ENCODE results near the gene OIP5.

Gene OIP5

DNA sequence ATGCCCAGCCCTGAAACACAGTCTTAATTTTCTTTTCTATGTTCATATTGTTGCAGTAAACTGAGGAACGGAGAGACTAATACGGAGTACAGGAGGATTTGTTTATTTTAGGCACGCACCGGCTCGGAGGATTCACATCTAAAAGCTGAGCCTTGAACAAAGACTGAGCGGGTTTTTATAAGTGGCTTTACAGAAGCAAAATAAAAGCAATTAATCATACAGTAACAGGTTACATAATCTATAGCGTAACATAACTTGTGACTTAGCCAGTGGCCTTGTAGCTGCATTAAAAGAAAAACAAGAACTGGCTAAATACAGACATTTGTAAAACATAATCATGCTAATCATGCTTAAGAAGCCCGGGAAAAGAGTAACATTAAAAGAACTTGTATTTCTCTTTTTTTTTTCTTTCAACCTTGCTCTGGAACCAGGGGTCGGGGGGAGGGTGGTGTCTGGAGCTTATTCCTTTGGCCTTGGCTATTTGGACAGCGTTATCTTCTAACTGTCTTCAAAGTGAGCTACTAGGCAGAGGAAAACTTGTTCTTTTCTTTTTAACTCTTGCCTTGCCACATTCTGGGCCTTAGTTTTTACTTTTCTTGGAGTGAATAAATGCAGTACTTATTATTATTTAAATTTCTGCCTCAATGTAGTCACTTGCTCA is 17.8 kb upstream of the OIP5 start:
- TF ChIP-seq EGR1 (IDR thresholded peaks at IDR 0.05) (no peak), TCF12 (IDR thresholded peaks at IDR 0.05; ENCODE audit: low read depth) (no peak), YY1 (IDR thresholded peaks at IDR 0.05; ENCODE audit: low read depth) (no peak), RAD21 (IDR thresholded peaks at IDR 0.05; ENCODE audit: low read depth) (no peak), TEAD4 (IDR thresholded peaks at IDR 0.05) (no peak), EP300 (IDR thresholded peaks at IDR 0.05; ENCODE audit: borderline replicate concordance) (no peak), ZBTB7A (IDR thresholded peaks at IDR 0.05; ENCODE audit: low read depth) (no peak), CREB1 (IDR thresholded peaks at IDR 0.05; ENCODE audit: low read depth) (no peak), NFIC (IDR thresholded peaks at IDR 0.05) (no peak), CEBPB (IDR thresholded peaks at IDR 0.05) (no peak), TAF1 (IDR thresholded peaks at IDR 0.05; ENCODE audit: low read depth) (no peak)
- TF ChIP-seq, protein P1, sequence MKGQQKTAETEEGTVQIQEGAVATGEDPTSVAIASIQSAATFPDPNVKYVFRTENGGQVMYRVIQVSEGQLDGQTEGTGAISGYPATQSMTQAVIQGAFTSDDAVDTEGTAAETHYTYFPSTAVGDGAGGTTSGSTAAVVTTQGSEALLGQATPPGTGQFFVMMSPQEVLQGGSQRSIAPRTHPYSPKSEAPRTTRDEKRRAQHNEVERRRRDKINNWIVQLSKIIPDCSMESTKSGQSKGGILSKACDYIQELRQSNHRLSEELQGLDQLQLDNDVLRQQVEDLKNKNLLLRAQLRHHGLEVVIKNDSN (IDR thresholded peaks at IDR 0.05) = no peak
- TF ChIP-seq, protein P2, sequence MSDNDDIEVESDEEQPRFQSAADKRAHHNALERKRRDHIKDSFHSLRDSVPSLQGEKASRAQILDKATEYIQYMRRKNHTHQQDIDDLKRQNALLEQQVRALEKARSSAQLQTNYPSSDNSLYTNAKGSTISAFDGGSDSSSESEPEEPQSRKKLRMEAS (IDR thresholded peaks at IDR 0.05) = no peak

DNA sequence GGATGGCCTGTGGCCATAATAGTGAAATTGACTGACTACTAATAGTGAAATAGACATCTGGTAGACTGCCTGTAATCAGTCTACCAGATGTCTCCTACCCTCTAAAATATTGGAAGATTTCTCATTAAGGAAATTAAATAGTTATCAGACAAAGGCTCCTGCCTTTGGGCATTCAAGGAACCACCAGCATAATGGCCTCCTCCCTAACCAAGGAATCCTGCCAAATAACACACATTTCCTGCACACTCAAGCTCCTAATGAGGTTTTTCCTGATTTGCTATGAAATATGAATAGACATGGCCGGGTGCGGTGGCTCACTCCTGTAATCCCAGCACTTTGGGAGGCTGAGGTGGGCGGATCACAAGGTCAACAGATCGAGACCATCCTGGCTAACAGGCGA is 14.8 kb upstream of the OIP5 start:
- TF ChIP-seq, protein P2 (IDR thresholded peaks at IDR 0.05) = no peak
- TF ChIP-seq ZBTB7A (IDR thresholded peaks at IDR 0.05; ENCODE audit: low read depth) = no peak
- TF ChIP-seq CREB1 (IDR thresholded peaks at IDR 0.05; ENCODE audit: low read depth) = no peak

DNA sequence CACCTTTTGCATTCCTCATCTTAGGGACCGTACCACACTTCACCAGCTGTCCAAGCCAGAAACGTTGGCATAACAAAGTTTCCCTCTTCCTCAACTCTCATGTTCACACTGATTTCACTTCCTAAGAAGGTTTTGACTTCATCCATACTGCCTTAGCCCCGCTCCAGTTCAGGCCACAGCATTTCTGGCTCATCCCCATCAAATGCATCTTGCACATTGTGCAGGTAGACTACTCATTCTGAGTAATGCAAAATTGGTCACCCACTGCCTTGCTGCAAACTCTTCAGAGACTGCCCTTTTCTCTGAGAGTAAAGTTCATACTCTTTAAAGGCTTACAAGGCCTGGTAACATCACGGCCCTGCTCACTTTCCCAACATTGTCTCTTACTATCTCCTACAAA is 9.1 kb upstream of the OIP5 start:
- no peak for TF ChIP-seq CREB1 (IDR thresholded peaks at IDR 0.05; ENCODE audit: low read depth)
- TF ChIP-seq, protein P3, sequence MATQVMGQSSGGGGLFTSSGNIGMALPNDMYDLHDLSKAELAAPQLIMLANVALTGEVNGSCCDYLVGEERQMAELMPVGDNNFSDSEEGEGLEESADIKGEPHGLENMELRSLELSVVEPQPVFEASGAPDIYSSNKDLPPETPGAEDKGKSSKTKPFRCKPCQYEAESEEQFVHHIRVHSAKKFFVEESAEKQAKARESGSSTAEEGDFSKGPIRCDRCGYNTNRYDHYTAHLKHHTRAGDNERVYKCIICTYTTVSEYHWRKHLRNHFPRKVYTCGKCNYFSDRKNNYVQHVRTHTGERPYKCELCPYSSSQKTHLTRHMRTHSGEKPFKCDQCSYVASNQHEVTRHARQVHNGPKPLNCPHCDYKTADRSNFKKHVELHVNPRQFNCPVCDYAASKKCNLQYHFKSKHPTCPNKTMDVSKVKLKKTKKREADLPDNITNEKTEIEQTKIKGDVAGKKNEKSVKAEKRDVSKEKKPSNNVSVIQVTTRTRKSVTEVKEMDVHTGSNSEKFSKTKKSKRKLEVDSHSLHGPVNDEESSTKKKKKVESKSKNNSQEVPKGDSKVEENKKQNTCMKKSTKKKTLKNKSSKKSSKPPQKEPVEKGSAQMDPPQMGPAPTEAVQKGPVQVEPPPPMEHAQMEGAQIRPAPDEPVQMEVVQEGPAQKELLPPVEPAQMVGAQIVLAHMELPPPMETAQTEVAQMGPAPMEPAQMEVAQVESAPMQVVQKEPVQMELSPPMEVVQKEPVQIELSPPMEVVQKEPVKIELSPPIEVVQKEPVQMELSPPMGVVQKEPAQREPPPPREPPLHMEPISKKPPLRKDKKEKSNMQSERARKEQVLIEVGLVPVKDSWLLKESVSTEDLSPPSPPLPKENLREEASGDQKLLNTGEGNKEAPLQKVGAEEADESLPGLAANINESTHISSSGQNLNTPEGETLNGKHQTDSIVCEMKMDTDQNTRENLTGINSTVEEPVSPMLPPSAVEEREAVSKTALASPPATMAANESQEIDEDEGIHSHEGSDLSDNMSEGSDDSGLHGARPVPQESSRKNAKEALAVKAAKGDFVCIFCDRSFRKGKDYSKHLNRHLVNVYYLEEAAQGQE (IDR thresholded peaks at IDR 0.05; ENCODE audit: low read depth) = no peak

DNA sequence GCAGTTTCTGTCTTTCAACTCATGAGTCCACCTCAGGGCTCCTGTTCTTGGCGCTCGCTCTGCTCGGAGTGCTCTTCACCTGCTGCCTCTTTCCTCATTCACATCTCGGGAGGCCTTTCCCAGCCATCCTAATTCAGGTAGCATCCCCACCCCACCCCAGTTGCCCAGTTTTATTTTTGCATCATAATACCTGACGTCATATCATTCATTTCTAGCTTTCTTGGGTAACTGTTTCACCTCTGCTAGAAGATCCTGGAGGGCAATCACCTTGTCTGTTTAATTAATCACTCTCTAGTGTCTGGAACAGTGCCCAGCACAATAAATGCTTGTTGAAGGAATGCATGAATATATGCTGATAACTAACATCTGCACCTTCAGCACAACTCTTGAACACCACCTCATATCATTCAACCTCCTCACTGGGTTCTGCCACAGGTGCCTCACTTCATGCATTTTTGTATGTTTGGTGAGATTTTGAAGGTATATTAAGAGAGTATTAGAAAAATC is 7.9 kb upstream of the OIP5 start:
- TF ChIP-seq, protein P3 (IDR thresholded peaks at IDR 0.05; ENCODE audit: low read depth) = no peak
- TF ChIP-seq YY1 (IDR thresholded peaks at IDR 0.05; ENCODE audit: low read depth) (no peak), CREB1 (IDR thresholded peaks at IDR 0.05; ENCODE audit: low read depth) (no peak), CEBPB (IDR thresholded peaks at IDR 0.05) (no peak), TAF1 (IDR thresholded peaks at IDR 0.05; ENCODE audit: low read depth) (no peak), EP300 (IDR thresholded peaks at IDR 0.05; ENCODE audit: borderline replicate concordance) (no peak), EGR1 (IDR thresholded peaks at IDR 0.05) (no peak), FOXM1 (IDR thresholded peaks at IDR 0.05; ENCODE audit: borderline replicate concordance, low read depth) (no peak), NFIC (IDR thresholded peaks at IDR 0.05) (no peak), TEAD4 (IDR thresholded peaks at IDR 0.05) (no peak), TCF12 (IDR thresholded peaks at IDR 0.05; ENCODE audit: low read depth) (no peak), RAD21 (IDR thresholded peaks at IDR 0.05; ENCODE audit: low read depth) (no peak)
- TF ChIP-seq, protein P1 (IDR thresholded peaks at IDR 0.05) = no peak
- TF ChIP-seq, protein P2 (IDR thresholded peaks at IDR 0.05) = no peak

DNA sequence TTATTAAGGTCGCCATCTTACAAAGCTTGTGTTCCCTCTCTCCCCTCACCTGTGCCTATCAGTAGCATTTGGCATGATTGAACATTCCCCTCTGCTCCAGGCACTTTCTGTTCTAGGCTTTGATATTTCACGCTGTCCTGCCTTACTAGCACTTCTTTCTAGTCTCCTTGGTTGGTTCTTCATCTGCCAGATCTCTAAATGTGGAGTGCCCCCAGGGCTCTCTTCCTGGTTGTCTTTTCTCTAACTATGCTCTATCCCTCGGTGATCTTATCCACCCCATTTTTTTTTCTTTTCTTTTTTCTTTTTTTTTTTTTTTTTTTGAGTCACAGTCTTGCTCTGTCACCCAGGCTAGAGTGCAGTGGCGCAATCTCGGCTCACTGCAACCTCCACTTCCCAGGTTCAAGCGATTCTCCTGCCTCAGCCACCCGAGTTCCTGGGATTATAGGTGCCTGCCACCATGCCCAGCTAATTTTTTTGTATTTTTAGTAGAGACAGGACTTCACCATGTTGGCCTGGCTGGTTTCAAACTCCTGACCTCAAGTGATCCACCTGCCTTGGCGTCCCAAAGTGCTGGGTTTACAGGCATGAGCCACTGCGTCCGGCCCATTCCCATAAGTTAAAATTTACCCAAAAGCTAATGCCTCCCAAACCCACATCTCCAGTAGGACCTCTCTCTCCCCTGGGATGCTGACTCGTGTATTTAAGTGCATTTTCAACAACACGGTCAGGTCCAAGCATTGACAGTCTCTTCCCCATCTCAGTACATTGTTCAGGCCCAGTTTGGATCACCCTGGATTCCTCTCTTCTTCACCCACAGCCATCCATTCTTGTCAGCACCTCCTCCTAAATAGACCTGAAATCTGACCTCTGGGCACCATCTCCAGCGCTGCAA is 5.5 kb upstream of the OIP5 start:
- no peak for TF ChIP-seq CEBPB (IDR thresholded peaks at IDR 0.05)
- no peak for TF ChIP-seq NFIC (IDR thresholded peaks at IDR 0.05)
- no peak for TF ChIP-seq YY1 (IDR thresholded peaks at IDR 0.05; ENCODE audit: low read depth)
- TF ChIP-seq, protein P1 (IDR thresholded peaks at IDR 0.05) = no peak
- no peak for TF ChIP-seq TEAD4 (IDR thresholded peaks at IDR 0.05)
- TF ChIP-seq RAD21 (IDR thresholded peaks at IDR 0.05; ENCODE audit: low read depth) = no peak
- TF ChIP-seq TAF1 (IDR thresholded peaks at IDR 0.05; ENCODE audit: low read depth) = no peak
- no peak for TF ChIP-seq EP300 (IDR thresholded peaks at IDR 0.05; ENCODE audit: borderline replicate concordance)
- TF ChIP-seq EGR1 (IDR thresholded peaks at IDR 0.05) = no peak
- no peak for TF ChIP-seq CREB1 (IDR thresholded peaks at IDR 0.05; ENCODE audit: low read depth)
- TF ChIP-seq ZBTB7A (IDR thresholded peaks at IDR 0.05; ENCODE audit: low read depth) = no peak
- TF ChIP-seq, protein P2 (IDR thresholded peaks at IDR 0.05) = no peak
- no peak for TF ChIP-seq FOXM1 (IDR thresholded peaks at IDR 0.05; ENCODE audit: borderline replicate concordance, low read depth)
- no peak for TF ChIP-seq TCF12 (IDR thresholded peaks at IDR 0.05; ENCODE audit: low read depth)
- TF ChIP-seq, protein P3 (IDR thresholded peaks at IDR 0.05; ENCODE audit: low read depth) = no peak

All from Ishikawa (cell line).